Measurements from ENCODE around the gene DNAH2.
A peak's percentile ranks its signal among the peaks of the same experiment; 100 is the strongest.

The DNAH2 gene

GRCh38 chr17:7823581-7824001, 106.0 kb downstream of the DNAH2 start:
- DNase-seq = no peak

- DNase-seq = no peak
These were observed 106.7 kb downstream of the DNAH2 start for GRCh38 chr17:7824021-7824924.

GRCh38 chr17:7825206-7825990, 107.9 kb downstream of the DNAH2 start:
- no peak for DNase-seq

GRCh38 chr17:7830616-7831015, 113.1 kb downstream of the DNAH2 start:
- DNase-seq = no peak

- DNase-seq = no peak
These were observed 113.7 kb downstream of the DNAH2 start for GRCh38 chr17:7831233-7831632.

- no peak for DNase-seq
These were observed 114.9 kb downstream of the DNAH2 start for GRCh38 chr17:7832431-7832830.

GRCh38 chr17:7833011-7833794, 115.7 kb downstream of the DNAH2 start:
- DNase-seq = no peak

- peak; percentile 89 for DNase-seq
These were observed 116.4 kb downstream of the DNAH2 start, which contains the start of gene KDM6B for GRCh38 chr17:7833795-7834541. Gene KDM6B, plus strand, starts transcription at chr17:7834217. Its CDS starts 11,338 bp downstream, at chr17:7845555.

GRCh38 chr17:7834542-7834956, 117.0 kb downstream of the DNAH2 start:
- DNase-seq = peak; percentile 80

GRCh38 chr17:7834957-7835813, 117.6 kb downstream of the DNAH2 start:
- DNase-seq = peak; percentile 95

GRCh38 chr17:7835814-7836595, 118.5 kb downstream of the DNAH2 start:
- DNase-seq = no peak

- DNase-seq = peak; percentile 85
These were observed 119.3 kb downstream of the DNAH2 start for GRCh38 chr17:7836596-7837407.

GRCh38 chr17:7837408-7838088, 120.0 kb downstream of the DNAH2 start:
- DNase-seq = peak; percentile 30

- peak; percentile 51 for DNase-seq
These were observed 120.8 kb downstream of the DNAH2 start for GRCh38 chr17:7838090-7839075.

- DNase-seq = peak; percentile 27
These were observed 121.8 kb downstream of the DNAH2 start for GRCh38 chr17:7839190-7839875.

GRCh38 chr17:7839876-7840261, 122.3 kb downstream of the DNAH2 start:
- DNase-seq = peak; percentile 52

GRCh38 chr17:7840441-7840840, 122.9 kb downstream of the DNAH2 start:
- no peak for DNase-seq
